ENCODE measurements around the gene AVL9.

AVL9 gene

DNA sequence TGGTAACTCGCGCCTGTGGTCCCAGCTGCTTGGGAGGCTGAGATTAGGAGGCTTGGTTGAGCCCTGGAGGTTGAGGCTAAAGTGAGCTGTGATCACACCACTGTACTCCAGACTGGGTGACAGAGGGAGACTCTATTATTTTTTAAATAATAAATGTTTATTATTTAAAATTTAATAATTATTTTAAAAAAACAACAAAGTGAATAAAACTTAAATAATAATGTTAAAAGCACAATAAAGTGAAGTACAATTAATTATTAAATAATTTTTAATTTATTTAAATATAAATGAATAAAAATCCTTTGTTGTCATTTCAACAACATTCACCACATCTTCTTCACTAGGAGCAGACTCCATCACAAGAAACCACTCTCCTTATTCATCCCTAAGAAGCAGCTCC is 64.8 kb downstream of the AVL9 start:
- ChIA-PET CTCF (interaction anchor here (1.5 to 3.3 kb wide), 2 partner anchors 14 to 70 kb away, joined by 3 to 11 read pairs; partner anchors contain the start of gene LSM5), POLR2A (no interaction called here)
- no peak for DNase-seq (ENCODE audit: extremely low spot score)
- TF ChIP-seq, protein P1, sequence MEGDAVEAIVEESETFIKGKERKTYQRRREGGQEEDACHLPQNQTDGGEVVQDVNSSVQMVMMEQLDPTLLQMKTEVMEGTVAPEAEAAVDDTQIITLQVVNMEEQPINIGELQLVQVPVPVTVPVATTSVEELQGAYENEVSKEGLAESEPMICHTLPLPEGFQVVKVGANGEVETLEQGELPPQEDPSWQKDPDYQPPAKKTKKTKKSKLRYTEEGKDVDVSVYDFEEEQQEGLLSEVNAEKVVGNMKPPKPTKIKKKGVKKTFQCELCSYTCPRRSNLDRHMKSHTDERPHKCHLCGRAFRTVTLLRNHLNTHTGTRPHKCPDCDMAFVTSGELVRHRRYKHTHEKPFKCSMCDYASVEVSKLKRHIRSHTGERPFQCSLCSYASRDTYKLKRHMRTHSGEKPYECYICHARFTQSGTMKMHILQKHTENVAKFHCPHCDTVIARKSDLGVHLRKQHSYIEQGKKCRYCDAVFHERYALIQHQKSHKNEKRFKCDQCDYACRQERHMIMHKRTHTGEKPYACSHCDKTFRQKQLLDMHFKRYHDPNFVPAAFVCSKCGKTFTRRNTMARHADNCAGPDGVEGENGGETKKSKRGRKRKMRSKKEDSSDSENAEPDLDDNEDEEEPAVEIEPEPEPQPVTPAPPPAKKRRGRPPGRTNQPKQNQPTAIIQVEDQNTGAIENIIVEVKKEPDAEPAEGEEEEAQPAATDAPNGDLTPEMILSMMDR (IDR thresholded peaks at IDR 0.05; ENCODE audit: control extremely low read depth, extremely low read depth, low read depth, missing control alignments), result no peak

DNA sequence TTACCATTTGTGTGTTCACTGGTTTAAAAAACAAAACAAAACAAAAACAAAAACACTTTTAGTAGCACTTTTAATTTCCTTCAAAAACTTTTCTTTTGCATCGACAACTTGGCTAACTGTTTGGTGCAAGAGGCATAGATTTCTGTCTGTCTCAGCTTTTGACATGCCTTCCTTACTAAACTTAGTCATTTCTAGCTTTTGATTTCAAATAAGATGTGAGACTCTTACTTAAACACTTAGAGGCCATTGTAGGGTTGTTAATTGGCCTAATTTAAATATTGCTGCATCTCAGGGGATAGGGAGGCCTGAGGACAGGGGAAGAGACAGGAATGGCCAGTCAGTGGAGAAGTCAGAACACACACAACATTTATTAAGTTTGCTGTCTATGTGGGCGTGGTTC is 66.3 kb downstream of the AVL9 start:
- DNase-seq (ENCODE audit: extremely low spot score), result no peak
- ChIA-PET POLR2A (no interaction called here), CTCF (interaction anchor here (0.9 to 3.3 kb wide), 4 partner anchors 10 to 72 kb away, joined by 3 to 11 read pairs (median 3); partner anchors contain the start of gene LSM5)
- TF ChIP-seq, protein P1 (IDR thresholded peaks at IDR 0.05; ENCODE audit: control extremely low read depth, extremely low read depth, low read depth, missing control alignments), result no peak

DNA sequence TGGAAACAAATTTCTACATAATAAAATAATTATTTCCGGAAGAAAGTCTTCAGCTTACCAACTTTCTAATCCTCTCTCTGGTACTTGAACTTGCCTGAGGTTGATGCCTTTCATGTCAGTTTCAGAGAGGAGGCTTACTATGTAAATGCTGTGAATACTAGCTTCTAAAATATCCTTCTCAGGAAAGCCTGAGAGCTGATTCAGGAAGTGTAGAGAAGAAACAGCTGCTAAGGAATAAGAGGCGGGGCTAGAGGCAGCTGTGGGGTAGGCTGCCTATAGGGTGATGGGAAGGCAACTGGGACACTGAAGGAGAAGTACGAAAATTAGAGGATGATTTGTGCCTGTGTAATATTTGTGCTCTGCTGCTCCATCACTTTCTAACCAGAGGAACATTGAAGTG is 69.3 kb downstream of the AVL9 start:
- TF ChIP-seq, protein P1 (IDR thresholded peaks at IDR 0.05; ENCODE audit: control extremely low read depth, extremely low read depth, low read depth, missing control alignments), result no peak
- no peak for DNase-seq (ENCODE audit: extremely low spot score)
- ChIA-PET CTCF (interaction anchor here (1.3 kb wide), 1 partner anchor 12 kb away, joined by 3 read pairs; no protein-coding TSS in a partner anchor), POLR2A (no interaction called here)

DNA sequence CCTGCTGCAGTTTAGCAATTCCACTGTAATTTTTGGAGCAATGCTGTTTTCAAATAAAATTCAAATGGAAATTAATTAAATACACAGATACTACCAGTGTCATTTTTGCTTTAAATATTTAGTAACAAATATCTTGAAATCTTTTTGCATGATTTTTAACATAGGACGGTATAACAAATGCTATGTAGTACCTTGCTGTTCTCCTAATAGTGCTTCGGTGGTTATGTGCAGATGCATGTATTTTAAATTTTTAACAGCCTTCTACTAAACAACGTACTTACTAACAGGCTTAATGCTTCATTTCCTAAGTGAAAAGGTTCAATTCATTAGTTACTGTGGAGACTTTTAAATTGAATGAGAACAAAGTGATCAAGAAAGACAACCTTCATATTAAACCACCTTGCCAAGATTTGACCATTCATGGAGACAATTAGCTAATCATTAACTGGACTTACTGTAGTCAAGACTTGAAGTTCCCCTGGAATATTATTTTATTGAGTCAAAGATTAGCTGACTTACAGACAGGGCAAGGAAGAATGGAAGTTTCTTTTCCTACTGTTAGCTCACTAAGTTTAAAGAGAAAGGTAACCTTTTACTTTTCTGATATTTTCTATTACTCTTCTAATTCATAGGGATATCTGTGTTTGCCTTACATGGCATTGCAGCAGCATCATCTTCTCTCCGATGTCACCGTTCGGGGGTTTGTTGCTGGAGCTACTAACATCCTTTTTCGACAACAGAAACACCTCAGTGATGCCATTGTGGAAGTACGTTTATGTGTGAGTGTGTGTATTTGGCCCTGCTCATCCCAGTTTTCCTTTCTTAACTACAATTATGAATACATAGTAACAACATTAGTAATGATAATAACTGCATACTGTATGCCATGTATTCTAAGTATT is 74.3 kb downstream of the AVL9 start:
- TF ChIP-seq, protein P1 (IDR thresholded peaks at IDR 0.05; ENCODE audit: control extremely low read depth, extremely low read depth, low read depth, missing control alignments), result no peak
- ChIA-PET POLR2A (no interaction called here), CTCF (no interaction called here)
- DNase-seq (ENCODE audit: extremely low spot score), result no peak

DNA sequence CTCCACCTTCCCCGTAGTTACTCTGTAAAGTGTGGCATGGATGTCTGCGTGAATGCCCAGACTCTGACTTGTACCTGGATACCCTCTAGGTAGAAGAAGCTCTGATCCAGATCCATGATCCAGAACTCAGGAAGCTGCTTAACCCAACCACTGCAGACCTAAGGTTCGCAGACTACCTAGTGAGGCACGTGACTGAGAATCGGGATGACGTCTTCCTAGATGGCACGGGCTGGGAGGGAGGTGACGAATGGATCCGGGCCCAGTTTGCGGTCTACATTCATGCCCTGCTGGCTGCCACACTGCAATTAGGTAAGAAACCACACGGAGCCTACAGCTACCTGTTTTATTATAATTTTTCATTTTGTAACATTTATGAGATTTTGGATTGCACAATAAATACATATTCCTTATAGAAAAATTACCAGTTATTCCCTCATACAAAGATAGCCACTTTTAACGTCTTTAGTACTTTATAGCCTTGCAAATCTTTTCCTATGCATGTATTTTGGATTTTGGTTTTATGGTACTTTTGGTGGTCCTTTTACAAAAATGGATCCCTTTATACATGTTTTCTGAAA is 77.9 kb downstream of the AVL9 start:
- CTCF ChIA-PET, result interaction anchor here (1.3 kb wide), 1 partner anchor 11 kb away, joined by 3 read pairs; no protein-coding TSS in a partner anchor
- POLR2A ChIA-PET, result no interaction called here

DNA sequence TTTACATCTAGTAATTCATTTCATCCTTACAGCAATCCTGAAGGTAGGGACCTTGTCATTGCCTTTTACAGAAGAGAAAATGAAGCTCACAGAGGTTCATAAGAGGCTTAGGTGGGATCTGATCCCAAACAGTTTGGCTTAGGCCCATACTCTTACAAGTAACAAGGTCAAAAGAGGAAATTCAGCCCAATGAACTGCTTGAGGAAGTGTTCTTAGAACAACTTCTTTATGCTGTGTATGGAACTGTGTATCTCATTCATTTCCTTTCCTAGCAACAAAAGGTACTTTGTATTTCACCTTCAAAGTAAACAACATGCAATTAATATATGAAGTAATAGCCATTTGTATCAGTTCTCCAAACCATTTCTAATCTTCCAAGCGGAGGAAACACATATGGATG is 79.3 kb downstream of the AVL9 start:
- no peak for DNase-seq (ENCODE audit: extremely low spot score)
- POLR2A ChIA-PET, result no interaction called here
- CTCF ChIA-PET, result interaction anchor here (1.3 kb wide), 1 partner anchor 12 kb away, joined by 3 read pairs; no protein-coding TSS in a partner anchor
- TF ChIP-seq, protein P1 (IDR thresholded peaks at IDR 0.05; ENCODE audit: control extremely low read depth, extremely low read depth, low read depth, missing control alignments), result no peak

More for the DNA sequence above, 77.9 kb downstream of the AVL9 start:
- DNase-seq (ENCODE audit: extremely low spot score), result no peak
- TF ChIP-seq, protein P1 (IDR thresholded peaks at IDR 0.05; ENCODE audit: control extremely low read depth, extremely low read depth, low read depth, missing control alignments), result no peak
